ENCODE data around the gene C5orf46.

DNA sequence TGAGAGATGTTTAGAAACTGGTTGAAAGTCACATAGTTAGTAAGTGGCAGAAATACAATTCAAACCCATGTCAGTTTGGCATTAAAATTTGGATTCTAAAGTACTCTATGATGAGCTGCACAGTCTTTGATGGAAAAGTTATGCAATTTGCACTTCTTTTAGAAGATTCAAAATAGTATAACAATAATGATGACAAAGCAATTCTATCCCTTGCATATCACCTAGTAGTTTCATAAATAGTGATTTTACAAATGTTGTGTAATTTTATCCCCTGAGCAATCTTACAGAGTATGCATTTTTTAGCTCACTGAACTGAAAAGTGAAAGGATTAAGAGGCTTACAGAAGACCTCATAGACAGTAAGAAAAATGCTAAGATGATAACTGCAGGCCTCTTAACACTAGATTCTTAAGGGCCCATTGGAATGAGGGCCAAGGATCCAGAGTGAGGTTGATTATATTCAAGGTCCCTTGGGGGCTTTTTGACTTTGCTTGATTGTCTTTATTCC, 3.7 kb downstream of the C5orf46 start:
- TF ChIP-seq, protein P1, sequence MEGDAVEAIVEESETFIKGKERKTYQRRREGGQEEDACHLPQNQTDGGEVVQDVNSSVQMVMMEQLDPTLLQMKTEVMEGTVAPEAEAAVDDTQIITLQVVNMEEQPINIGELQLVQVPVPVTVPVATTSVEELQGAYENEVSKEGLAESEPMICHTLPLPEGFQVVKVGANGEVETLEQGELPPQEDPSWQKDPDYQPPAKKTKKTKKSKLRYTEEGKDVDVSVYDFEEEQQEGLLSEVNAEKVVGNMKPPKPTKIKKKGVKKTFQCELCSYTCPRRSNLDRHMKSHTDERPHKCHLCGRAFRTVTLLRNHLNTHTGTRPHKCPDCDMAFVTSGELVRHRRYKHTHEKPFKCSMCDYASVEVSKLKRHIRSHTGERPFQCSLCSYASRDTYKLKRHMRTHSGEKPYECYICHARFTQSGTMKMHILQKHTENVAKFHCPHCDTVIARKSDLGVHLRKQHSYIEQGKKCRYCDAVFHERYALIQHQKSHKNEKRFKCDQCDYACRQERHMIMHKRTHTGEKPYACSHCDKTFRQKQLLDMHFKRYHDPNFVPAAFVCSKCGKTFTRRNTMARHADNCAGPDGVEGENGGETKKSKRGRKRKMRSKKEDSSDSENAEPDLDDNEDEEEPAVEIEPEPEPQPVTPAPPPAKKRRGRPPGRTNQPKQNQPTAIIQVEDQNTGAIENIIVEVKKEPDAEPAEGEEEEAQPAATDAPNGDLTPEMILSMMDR (IDR thresholded peaks at IDR 0.05) = no peak
- no peak for TF ChIP-seq POLR2A (IDR thresholded peaks at IDR 0.05)

Measured in esophagus squamous epithelium (tissue), 4 donors.